ENCODE data around the gene PDE1C. TPM values are rescaled to one million over a fixed set of nuclear protein-coding genes. Genes with fewer than 3 reads are reported as not detected.

PDE1C gene
- total and polyA plus RNA-seq, 2 donors (not counting 1 experiment from before 2014, with no cell fraction given), result 16.6 to 27.6 TPM

DNA sequence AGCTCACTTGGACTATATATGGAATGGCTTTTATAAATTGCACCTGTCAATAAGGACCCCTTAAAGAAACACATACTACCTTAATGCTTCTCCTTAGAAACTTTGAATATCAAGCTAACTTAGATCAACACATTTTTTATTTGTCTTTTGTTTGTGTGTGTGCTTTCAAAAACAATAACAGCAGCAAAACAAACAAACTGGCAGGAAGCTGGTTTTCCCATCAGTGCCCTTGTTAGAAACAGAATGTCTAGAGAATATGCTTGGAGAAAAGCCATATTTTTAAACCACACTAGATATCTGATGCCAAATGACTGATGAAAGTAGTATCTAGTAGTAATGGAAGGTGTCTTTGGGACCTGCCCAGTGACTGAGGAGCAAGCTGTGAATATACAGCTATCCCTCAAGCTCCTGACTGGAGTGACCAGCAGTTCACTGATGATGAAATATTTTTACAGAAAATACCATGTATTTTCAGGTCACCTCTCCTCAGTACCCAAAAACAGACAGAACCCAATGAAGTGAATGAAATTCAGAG lies 1.0 kb downstream of the PDE1C start:
- Histone ChIP-seq H3K9ac (ENCODE audit: insufficient read depth, low read length) (no peak overlapping the region), H2AFZ (ENCODE audit: low read length) (no peak overlapping the region), H3K9me3 (ENCODE audit: control insufficient read depth, insufficient read depth, low read depth, low read length) (no peaks in the 10 kb centered on the region), H4K20me1 (ENCODE audit: control insufficient read depth, extremely low read depth, insufficient read depth, low read length) (no peaks in the 10 kb centered on the region), H3K4me2 (ENCODE audit: extremely low read depth, insufficient read depth, low read length) (peak overlapping the region; percentile 52), H3K4me1 (ENCODE audit: control insufficient read depth, extremely low read depth, insufficient read depth, low read length) (no peaks in the 10 kb centered on the region), H3K79me2 (ENCODE audit: control insufficient read depth, insufficient read depth, low read length) (peaks cover 14% of the 10 kb centered on the region), H3K36me3 (ENCODE audit: control insufficient read depth, insufficient read depth, low read length) (no peaks in the 10 kb centered on the region), H3K27ac (ENCODE audit: insufficient read depth, low read length) (no peak overlapping the region), H3K27me3 (ENCODE audit: control insufficient read depth, insufficient read depth, low read length) (no peaks in the 10 kb centered on the region), H3K4me3 (replicated peaks in 1 of 4; ENCODE audit: control extremely low read depth in 1 of 4, insufficient read depth in 1 of 4, low read depth in 3 of 4, low read length in 4 of 4) (peak overlapping the region; percentile 44 to 74 (median 56))
- TF ChIP-seq EZH2 (IDR thresholded peaks at IDR 0.05; ENCODE audit: low read length, missing control alignments), result no peak
- TF ChIP-seq CTCF (conservative IDR thresholded peaks at IDR 0.05 in 1 of 2, IDR thresholded peaks at IDR 0.05 in 1 of 2; ENCODE audit: low read depth in 1 of 2, low read length in 2 of 2), result no peak
- DNase-seq (ENCODE audit: low read depth in 2 of 2), result no peak

DNA sequence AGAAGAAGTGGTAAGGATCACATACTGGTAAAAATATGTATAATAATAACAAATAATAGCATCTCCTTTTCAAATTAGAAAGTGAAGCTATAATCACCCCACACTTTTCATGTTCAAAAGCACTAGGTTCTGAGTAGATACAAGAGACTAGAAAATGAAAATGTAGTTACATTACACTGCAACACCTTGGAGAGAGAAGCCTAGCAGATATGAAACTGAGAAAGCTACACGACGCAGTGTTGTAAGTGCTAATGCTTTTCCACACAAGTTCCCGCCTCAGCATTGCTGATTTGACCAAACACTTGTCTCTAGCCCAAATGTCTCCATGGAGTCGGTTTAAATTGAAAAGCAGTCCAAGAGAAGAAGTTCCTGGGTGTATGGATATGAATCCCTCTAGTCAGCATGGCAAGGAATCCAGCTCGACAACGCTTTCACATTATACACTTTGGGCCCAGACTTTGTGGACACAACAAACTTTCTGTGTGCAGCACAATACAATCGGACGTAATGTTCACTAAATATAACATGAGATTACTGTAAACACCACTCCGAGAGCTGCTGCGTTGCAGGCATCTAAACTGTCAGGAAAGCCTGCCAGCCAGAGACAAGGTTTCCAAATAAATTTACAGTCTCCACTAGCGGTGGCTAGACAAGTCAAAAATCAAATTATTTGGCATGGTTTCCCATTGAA lies 1.7 kb downstream of the PDE1C start:
- no peaks in the 10 kb centered on the region for H3K27me3 ChIP-seq (ENCODE audit: control insufficient read depth, insufficient read depth, low read length)
- H3K27ac ChIP-seq (ENCODE audit: insufficient read depth, low read length), result no peak overlapping the region
- peak in 1 of 2 donors; percentile 35 for DNase-seq (ENCODE audit: low read depth in 2 of 2)
- no peaks in the 10 kb centered on the region for H3K4me1 ChIP-seq (ENCODE audit: control insufficient read depth, extremely low read depth, insufficient read depth, low read length)
- no peaks in the 10 kb centered on the region for H4K20me1 ChIP-seq (ENCODE audit: control insufficient read depth, extremely low read depth, insufficient read depth, low read length)
- no peak for TF ChIP-seq EZH2 (IDR thresholded peaks at IDR 0.05; ENCODE audit: low read length, missing control alignments)
- no peak for TF ChIP-seq CTCF (conservative IDR thresholded peaks at IDR 0.05 in 1 of 2, IDR thresholded peaks at IDR 0.05 in 1 of 2; ENCODE audit: low read depth in 1 of 2, low read length in 2 of 2)
- H3K4me2 ChIP-seq (ENCODE audit: extremely low read depth, insufficient read depth, low read length), result no peak overlapping the region
- peak overlapping the region in 2 of 4 experiments; percentile 61 to 74 for H3K4me3 ChIP-seq (replicated peaks in 1 of 4; ENCODE audit: control extremely low read depth in 1 of 4, insufficient read depth in 1 of 4, low read depth in 3 of 4, low read length in 4 of 4)
- no peak overlapping the region for H2AFZ ChIP-seq (ENCODE audit: low read length)
- H3K9me3 ChIP-seq (ENCODE audit: control insufficient read depth, insufficient read depth, low read depth, low read length), result no peaks in the 10 kb centered on the region
- H3K79me2 ChIP-seq (ENCODE audit: control insufficient read depth, insufficient read depth, low read length), result peaks cover 16% of the 10 kb centered on the region
- H3K9ac ChIP-seq (ENCODE audit: insufficient read depth, low read length), result no peak overlapping the region
- no peaks in the 10 kb centered on the region for H3K36me3 ChIP-seq (ENCODE audit: control insufficient read depth, insufficient read depth, low read length)

DNA sequence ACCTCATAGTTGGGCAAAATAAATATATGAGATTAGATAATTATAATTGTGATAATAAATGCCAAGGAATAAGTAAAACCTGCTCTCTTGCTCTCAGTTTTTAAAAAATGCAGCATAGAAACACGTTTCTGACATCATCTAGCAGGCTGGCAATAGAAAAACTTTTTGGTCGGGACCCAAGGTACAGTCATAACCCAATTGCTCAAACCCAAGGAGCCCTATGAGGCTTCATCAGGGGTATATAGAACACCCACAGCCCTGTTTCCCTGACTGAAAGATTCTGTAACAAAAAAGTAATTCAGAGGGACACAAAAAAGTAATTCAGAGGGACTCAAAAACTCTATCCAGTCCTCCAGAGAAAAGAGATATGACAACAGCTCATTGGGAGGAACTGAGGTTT lies 3.8 kb downstream of the PDE1C start:
- TF ChIP-seq EZH2 (IDR thresholded peaks at IDR 0.05; ENCODE audit: low read length, missing control alignments), result no peak
- no peak for TF ChIP-seq CTCF (conservative IDR thresholded peaks at IDR 0.05 in 1 of 2, IDR thresholded peaks at IDR 0.05 in 1 of 2; ENCODE audit: low read depth in 1 of 2, low read length in 2 of 2)
- H3K4me2 ChIP-seq (ENCODE audit: extremely low read depth, insufficient read depth, low read length), result no peak overlapping the region
- H3K4me3 ChIP-seq (replicated peaks in 1 of 4; ENCODE audit: control extremely low read depth in 1 of 4, insufficient read depth in 1 of 4, low read depth in 3 of 4, low read length in 4 of 4), result no peak overlapping the region
- H3K27me3 ChIP-seq (ENCODE audit: control insufficient read depth, insufficient read depth, low read length), result no peaks in the 10 kb centered on the region
- peaks cover 16% of the 10 kb centered on the region for H3K79me2 ChIP-seq (ENCODE audit: control insufficient read depth, insufficient read depth, low read length)
- H4K20me1 ChIP-seq (ENCODE audit: control insufficient read depth, extremely low read depth, insufficient read depth, low read length), result no peaks in the 10 kb centered on the region
- H2AFZ ChIP-seq (ENCODE audit: low read length), result no peak overlapping the region
- no peaks in the 10 kb centered on the region for H3K4me1 ChIP-seq (ENCODE audit: control insufficient read depth, extremely low read depth, insufficient read depth, low read length)
- no peaks in the 10 kb centered on the region for H3K9me3 ChIP-seq (ENCODE audit: control insufficient read depth, insufficient read depth, low read depth, low read length)
- H3K36me3 ChIP-seq (ENCODE audit: control insufficient read depth, insufficient read depth, low read length), result no peaks in the 10 kb centered on the region
- H3K27ac ChIP-seq (ENCODE audit: insufficient read depth, low read length), result no peak overlapping the region
- no peak overlapping the region for H3K9ac ChIP-seq (ENCODE audit: insufficient read depth, low read length)
- DNase-seq (ENCODE audit: low read depth in 2 of 2), result no peak
